ENCODE data around the gene LMO1. TPM values are rescaled to one million over a fixed set of nuclear protein-coding genes. Genes with fewer than 3 reads are reported as not detected.

LMO1 gene
- total RNA-seq, 2 donors from 2014 or later = not detected

DNA sequence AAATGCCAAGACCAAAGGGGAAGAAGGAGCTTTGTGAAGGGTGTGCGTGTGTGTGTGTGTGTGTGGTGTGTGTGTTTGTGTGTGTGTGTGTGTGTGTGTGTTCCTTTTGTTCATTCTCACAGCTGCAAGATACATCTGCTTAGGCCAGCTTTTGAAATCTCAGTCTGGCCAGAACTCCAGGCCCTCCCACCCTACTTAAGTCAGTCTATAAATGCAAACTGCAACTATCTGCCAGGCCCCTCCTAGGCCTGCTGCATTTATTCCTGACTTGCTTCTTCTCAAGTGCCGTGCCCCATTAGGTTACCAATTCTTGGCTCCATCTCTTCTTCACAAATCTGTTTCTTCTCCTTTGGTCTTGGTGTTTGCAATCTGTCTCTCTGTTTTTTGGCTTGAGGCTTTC, 73.2 kb downstream of the LMO1 start:
- Histone ChIP-seq H3K9me3 (no peaks in the 10 kb centered on the region), H3K36me3 (no peaks in the 10 kb centered on the region), H3K4me3 (no peak overlapping the region), H3K27me3 (replicated peaks; ENCODE audit: insufficient read depth) (no peaks in the 10 kb centered on the region), H3K4me1 (replicated peaks) (no peaks in the 10 kb centered on the region), H3K27ac (no peak overlapping the region)
- DNase-seq (ENCODE audit: low spot score) = no peak
- WGBS = 40% methylated on average over 2 of the region's 2 CpGs
- TF ChIP-seq POLR2AphosphoS5 (IDR thresholded peaks at IDR 0.05) (no peak), POLR2A (IDR thresholded peaks at IDR 0.05) (no peak)
- TF ChIP-seq, protein P1, sequence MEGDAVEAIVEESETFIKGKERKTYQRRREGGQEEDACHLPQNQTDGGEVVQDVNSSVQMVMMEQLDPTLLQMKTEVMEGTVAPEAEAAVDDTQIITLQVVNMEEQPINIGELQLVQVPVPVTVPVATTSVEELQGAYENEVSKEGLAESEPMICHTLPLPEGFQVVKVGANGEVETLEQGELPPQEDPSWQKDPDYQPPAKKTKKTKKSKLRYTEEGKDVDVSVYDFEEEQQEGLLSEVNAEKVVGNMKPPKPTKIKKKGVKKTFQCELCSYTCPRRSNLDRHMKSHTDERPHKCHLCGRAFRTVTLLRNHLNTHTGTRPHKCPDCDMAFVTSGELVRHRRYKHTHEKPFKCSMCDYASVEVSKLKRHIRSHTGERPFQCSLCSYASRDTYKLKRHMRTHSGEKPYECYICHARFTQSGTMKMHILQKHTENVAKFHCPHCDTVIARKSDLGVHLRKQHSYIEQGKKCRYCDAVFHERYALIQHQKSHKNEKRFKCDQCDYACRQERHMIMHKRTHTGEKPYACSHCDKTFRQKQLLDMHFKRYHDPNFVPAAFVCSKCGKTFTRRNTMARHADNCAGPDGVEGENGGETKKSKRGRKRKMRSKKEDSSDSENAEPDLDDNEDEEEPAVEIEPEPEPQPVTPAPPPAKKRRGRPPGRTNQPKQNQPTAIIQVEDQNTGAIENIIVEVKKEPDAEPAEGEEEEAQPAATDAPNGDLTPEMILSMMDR (IDR thresholded peaks at IDR 0.05) = no peak
- intact Hi-C loops (cut with DNase I) = no loop called here

DNA sequence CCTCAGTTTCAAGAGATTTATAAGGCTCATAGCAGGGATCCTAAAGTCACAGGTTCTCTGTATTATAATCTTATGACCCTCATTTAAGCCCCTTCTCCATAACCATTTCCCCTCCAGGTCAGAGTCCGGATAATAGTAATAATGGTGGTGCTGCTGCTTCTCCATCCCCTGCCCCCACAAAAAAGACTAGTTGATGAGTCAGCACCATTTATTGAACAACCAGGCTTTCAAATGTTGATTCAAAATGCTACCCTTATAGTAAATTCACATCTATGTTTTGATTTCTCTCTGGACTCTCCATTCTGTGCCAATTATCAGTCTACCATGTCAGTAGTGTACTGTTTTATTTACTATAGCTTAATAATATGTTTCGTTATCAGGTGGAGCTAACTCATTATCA, 77.2 kb downstream of the LMO1 start:
- intact Hi-C loops (cut with DNase I) = no loop called here
- TF ChIP-seq POLR2AphosphoS5 (IDR thresholded peaks at IDR 0.05) (no peak), POLR2A (IDR thresholded peaks at IDR 0.05) (no peak)
- TF ChIP-seq, protein P1 (IDR thresholded peaks at IDR 0.05) = no peak
- 87% methylated on average over 2 of the region's 2 CpGs for WGBS

DNA sequence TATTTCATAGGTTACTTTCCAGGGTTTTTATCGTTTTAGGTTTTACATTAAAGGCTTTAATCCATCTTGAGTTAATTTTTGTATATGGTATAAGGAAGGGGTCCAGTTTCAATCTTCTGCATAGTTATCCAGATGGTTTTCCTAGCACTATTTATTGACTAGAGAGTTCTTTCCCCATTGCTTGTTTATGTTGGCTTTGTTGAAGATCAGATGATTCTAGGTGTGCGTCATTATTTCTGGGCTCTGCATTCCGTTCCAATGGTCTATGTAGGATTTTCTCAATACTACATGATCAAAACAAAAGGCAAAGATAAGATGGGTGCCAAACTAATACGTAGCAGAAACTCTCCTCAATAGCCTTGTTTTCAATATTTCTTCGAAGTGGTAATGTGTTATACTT, 80.6 kb downstream of the LMO1 start:
- H3K27ac ChIP-seq = no peak overlapping the region
- TF ChIP-seq POLR2A (IDR thresholded peaks at IDR 0.05) (no peak), POLR2AphosphoS5 (IDR thresholded peaks at IDR 0.05) (no peak)
- TF ChIP-seq, protein P1 (IDR thresholded peaks at IDR 0.05) = no peak

More for the DNA sequence above, 77.2 kb downstream of the LMO1 start:
- Histone ChIP-seq H3K4me1 (replicated peaks) (no peaks in the 10 kb centered on the region), H3K27ac (no peak overlapping the region), H3K4me3 (no peak overlapping the region), H3K36me3 (no peaks in the 10 kb centered on the region), H3K27me3 (replicated peaks; ENCODE audit: insufficient read depth) (no peaks in the 10 kb centered on the region), H3K9me3 (no peaks in the 10 kb centered on the region)
- DNase-seq (ENCODE audit: low spot score) = no peak

DNA sequence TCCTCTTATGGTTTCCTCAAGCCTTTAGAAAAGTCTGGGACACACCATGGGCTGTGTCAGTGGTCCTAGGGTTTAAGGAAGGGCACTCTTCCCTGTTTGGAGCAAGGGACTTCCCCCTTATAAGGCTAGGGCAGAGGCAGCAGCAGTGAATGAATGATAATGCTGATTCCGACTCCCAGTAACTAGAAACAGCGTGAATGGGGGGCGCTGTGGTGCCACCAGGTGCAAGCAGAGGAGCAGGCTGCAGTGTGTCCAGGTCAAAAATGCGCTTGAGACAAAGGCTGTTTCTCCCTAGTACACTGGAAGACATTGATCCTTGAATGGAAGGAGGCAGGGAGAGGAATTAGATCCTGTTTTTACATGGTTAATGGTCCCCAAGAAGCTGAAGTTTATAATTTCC, 83.2 kb downstream of the LMO1 start:
- no peak for DNase-seq (ENCODE audit: low spot score)
- H3K4me1 ChIP-seq (replicated peaks) = no peaks in the 10 kb centered on the region
- WGBS = 38% methylated on average over 4 of the region's 4 CpGs
- intact Hi-C loops (cut with DNase I) = no loop called here
- no peak overlapping the region for H3K27ac ChIP-seq
- TF ChIP-seq, protein P1 (IDR thresholded peaks at IDR 0.05) = no peak
- no peak for TF ChIP-seq POLR2A (IDR thresholded peaks at IDR 0.05)
- no peak for TF ChIP-seq POLR2AphosphoS5 (IDR thresholded peaks at IDR 0.05)
- no peaks in the 10 kb centered on the region for H3K36me3 ChIP-seq
- H3K27me3 ChIP-seq (replicated peaks; ENCODE audit: insufficient read depth) = no peaks in the 10 kb centered on the region
- H3K4me3 ChIP-seq = no peak overlapping the region
- H3K9me3 ChIP-seq = no peaks in the 10 kb centered on the region

More for the DNA sequence above, 80.6 kb downstream of the LMO1 start:
- WGBS = 76% methylated on average over 5 of the region's 5 CpGs
- Histone ChIP-seq H3K36me3 (no peaks in the 10 kb centered on the region), H3K4me3 (no peak overlapping the region), H3K9me3 (no peaks in the 10 kb centered on the region), H3K4me1 (replicated peaks) (no peaks in the 10 kb centered on the region), H3K27me3 (replicated peaks; ENCODE audit: insufficient read depth) (no peaks in the 10 kb centered on the region)
- intact Hi-C loops (cut with DNase I) = no loop called here
- DNase-seq (ENCODE audit: low spot score) = no peak

DNA sequence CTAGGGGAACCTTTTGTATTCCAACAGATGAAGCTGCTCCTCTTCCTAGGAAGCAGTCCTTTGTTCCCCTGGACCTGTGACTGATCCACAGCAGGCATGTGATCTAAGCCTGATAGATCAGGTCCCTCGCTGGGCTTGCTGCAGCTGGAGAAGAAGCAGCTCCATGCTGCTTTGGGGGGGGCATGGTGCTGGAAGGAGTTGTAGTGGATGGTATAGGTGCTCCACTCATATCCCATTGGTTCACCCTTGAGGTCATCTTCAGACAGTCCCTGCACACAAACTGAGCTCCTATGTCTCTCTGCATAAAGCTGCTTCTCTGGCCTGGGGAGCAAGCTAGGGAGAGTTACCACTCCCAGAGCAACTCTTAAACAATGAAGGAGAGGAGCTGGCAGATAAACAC, 85.4 kb downstream of the LMO1 start:
- DNase-seq (ENCODE audit: low spot score) = no peak
- no peak overlapping the region for H3K4me3 ChIP-seq
- H3K4me1 ChIP-seq (replicated peaks) = no peaks in the 10 kb centered on the region
- TF ChIP-seq POLR2AphosphoS5 (IDR thresholded peaks at IDR 0.05) = no peak
- no peak for TF ChIP-seq POLR2A (IDR thresholded peaks at IDR 0.05)
- TF ChIP-seq, protein P1 (IDR thresholded peaks at IDR 0.05) = no peak
- H3K9me3 ChIP-seq = no peaks in the 10 kb centered on the region
- H3K36me3 ChIP-seq = no peaks in the 10 kb centered on the region
- intact Hi-C loops (cut with DNase I) = no loop called here
- no peak overlapping the region for H3K27ac ChIP-seq
- 65% methylated on average over 1 of the region's 1 CpG for WGBS
- no peaks in the 10 kb centered on the region for H3K27me3 ChIP-seq (replicated peaks; ENCODE audit: insufficient read depth)

Measured in prostate gland (tissue), 2 donors.